Measurements from ENCODE around the gene ADGRA1.
A peak's percentile ranks its signal among the peaks of the same experiment; 100 is the strongest.
"Not testable (repeated sequence)": the region's sequence is repeated elsewhere in the genome, so short reads cannot be mapped to it uniquely, and the experiment has no call there.

The ADGRA1 gene

DNA sequence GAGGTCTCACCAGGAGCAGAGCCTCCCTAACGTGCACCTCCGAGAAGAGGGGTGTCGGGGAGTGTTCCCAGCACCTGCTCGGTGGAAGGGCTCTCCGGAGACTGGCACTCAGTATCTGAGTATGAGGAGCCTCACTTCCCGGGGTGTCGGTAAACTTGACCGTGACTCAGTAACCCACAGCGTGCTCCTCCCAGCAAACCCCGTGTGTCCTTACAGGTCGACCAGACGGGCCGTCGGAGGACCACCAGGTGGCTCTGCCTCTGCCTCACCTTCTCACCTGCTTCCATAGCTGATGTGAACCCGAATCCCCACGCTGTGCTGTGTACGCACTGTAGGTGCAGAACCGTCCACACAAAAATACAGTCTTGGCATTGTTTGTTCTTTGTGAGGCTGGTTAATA lies 43.3 kb downstream of the ADGRA1 start:
- DNase-seq: no peak

DNA sequence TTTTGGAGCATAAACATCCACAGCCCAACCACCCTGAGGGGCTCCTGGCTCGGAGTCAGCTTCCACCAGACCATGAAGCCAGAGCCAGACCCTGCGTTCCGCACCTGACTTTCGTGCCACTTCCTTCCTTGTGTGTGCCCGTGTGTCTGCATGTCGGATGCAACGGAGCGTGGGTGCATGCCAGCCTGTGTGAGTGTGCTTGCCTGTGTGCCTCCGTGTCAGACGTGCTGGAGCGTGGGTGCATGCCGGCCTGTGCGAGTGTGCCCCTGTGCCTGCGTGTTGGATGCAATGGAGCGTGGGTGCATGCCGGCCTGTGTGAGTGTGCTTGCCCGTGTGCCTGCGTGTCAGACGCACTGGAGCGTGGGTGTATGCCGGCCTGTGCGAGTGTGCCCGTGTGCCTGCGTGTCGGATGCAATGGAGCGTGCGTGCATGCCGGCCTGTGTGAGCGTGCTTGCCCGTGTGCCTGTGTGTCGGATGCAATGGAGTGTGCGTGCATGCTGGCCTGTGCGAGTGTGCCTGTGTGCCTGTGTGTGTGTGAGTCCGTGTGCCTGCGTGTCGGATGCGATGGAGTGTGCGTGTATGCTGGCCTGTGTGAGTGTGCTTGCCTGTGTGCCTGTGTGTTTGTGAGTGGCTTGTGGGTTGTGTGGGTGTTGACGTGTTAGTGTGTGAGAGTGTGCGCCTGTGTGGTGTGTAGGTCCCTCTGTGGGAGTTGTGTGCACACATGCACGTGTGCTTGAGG lies 44.2 kb downstream of the ADGRA1 start:
- no peak for DNase-seq

- DNase-seq: no peak
Observed at GRCh38 chr10:133132473-133133291, 45.0 kb downstream of the ADGRA1 start.

DNA sequence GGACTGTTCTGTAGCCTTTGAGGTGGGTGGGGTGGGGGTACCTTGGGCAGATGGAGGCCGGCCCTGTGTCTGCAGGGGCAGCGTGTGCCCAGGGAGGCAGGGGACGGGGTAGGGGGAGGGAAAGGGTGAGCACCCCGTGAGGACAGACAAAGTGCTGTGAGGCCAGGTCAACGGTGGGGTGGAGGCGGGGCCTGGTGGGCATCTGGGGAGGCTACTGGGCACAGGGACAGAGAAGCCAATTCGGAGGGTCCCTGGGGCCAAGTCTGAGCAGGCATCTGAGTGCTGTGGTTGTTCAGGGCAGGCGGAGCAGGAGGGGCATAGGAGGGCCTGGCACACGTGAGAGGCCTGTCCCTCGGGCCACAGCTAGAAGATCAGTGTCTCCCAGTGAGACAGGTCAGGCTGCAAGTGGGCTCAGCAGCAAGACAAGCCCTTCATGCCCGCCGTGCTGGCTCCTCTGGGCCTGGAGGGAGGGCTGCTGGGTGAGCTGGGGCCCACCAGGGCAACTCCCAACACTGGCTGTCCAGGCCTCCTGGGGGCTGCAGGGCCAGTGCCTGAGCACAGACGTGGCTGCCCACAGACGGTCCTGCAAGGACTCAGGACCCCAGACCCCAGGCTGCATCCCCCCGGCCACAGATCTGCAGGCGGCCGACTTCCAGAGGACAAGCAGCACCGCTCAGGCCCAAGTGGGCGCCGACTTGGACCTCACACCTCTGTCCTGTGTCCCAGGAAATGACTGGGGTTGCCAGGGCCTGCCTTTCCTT lies 45.9 kb downstream of the ADGRA1 start:
- DNase-seq: no peak

- DNase-seq: no peak
Observed at GRCh38 chr10:133134411-133135115, 46.8 kb downstream of the ADGRA1 start.

DNA sequence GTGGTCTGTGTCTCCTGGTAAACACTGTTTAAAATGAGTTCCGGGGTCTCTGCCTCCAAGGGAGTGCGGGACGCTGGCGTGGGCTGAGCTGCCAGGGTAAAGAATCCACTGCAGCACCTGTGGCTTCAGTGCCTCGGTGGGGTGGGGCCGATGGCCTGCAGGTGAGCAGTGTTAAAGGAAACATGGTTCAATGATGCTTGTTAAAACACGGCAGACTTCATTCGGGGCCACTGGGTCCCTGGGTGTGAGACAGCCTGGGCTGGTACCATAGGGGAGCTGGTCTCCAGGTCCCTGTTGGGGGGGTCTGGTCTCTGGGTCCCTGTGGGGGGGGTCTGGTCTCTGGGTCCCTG lies 47.4 kb downstream of the ADGRA1 start:
- DNase-seq: no peak

DNA sequence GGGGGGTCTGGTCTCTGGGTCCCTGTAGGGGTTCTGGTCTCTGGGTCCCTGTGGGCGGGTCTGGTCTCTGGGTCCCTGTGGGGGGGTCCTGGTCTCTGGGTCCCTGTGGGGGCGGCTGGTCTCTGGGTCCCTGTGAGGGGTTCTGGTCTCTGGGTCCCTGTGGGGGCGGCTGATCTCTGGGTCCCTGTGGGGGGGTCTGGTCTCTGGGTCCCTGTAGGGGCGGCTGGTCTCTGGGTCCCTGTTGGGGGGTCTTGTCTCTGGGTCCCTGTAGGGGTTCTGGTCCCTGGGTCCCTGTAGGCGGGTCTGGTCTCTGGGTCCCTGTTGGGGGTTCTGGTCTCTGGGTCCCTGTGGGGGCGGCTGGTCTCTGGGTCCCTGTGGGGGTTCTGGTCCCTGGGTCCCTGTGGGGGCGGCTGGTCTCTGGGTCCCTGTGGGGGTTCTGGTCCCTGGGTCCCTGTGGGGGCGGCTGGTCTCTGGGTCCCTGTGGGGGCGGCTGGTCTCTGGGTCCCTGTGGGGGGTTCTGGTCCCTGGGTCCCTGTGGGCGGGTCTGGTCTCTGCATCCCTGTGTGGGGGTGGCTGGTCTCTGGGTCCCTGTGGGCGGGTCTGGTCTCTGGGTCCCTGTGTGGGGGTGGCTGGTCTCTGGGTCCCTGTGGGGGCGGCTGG lies 49.9 kb downstream of the ADGRA1 start:
- not testable (repeated sequence) for DNase-seq

DNA sequence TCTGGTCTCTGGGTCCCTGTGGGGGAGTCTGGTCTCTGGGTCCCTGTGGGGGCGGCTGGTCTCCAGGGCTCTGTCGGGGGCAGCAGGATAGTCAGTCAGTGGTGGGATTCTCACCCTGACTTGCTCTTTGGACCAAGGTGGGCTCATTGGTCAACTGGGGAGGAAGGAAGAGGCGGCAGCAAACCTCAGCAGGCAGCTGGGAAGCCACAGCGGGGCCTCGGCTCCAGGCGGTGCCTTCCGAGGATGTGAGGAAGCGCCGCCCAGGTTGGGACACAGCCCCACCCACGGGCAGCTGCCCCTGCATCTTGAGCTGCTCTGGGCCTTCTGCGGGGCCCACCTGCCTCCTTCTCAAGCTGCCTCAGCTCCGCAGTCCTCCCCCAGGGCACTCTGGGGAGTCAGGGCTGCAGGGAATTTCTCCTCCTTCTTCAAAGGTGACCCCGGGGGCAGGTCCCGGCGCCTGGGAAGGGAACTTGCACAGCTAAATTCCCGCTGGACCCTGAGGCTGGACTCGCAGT lies 51.9 kb downstream of the ADGRA1 start:
- DNase-seq: no peak

DNA sequence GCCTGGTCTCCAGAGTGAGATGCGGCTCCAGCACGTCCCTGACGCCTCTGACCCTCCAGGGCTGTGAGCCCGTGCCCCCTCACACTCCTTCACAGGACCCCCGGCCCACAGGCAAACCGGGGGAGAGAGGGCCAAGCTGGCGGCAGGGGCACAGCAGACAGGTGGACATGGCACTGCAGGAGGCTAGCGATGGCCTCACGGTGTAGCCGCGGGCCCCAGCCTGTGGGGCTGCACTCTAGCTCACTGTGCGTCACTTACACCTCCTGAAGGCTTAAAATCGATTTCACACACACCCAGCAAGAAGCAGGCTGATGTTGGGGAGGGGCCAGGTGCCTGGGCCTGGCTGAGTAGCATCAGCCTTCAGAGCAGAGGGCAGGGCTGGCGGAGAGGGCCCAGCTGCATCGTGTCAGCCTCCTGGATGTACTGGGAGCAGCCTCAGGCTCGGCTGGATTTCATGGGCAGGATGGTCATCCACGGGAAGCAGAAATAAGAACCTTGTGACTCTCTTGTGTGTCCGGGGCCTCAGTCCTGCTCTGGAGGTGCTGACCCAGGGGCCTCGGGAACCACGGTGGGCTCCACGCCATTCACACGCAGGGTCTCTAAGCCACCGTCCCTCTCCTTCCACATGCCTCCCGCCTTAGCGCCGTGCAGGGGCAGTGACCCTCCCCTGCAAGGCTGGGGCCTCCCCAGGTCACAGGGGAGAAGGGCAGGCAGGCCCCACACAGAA lies 52.9 kb downstream of the ADGRA1 start:
- DNase-seq: no peak

DNA sequence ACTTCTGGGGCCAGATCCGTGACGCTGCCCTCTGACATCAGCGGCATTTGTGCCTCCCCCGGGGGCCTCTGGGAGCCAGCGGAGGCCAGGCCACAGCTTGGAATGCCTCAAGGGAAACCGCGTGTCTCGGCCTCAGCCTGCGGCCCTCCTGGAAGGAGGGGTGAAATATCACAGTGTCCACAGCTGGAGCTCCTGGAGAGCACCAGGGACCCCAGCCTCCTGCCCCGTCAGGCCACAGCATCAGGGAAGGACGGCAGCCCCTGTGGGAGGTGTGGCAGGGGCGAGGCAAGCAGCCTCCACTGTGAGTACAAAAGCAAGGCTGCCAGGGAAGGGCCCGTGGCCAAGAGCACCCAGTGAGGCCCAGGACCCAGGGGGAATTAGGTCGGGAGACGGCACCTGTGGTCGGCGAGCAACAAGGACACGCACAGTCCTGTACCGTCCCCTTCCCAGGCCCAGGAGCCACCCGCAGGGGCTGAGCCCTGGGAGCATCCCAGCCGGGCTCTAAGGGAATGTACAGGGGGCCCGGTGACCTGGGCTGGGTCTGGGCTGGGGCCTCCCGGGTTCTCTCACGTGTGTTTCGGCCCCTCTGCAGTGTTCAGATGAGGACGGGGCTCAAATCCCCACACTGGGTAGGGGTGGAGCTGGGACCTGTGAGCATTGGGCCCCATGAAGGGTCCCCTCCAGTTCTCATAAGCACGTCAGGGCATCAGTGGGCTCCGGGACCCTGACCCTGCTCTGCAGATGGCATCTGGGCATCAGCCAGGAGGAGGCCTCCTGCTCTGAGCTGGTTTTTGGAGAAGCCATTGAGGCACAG lies 53.6 kb downstream of the ADGRA1 start:
- DNase-seq: peak; percentile 29

- DNase-seq: no peak
Observed at GRCh38 chr10:133141958-133142340, 54.2 kb downstream of the ADGRA1 start.

- no peak for DNase-seq
Observed at GRCh38 chr10:133142523-133143199, 54.9 kb downstream of the ADGRA1 start.

- DNase-seq: peak; percentile 62
Observed at GRCh38 chr10:133143200-133143533, 55.4 kb downstream of the ADGRA1 start.

DNA sequence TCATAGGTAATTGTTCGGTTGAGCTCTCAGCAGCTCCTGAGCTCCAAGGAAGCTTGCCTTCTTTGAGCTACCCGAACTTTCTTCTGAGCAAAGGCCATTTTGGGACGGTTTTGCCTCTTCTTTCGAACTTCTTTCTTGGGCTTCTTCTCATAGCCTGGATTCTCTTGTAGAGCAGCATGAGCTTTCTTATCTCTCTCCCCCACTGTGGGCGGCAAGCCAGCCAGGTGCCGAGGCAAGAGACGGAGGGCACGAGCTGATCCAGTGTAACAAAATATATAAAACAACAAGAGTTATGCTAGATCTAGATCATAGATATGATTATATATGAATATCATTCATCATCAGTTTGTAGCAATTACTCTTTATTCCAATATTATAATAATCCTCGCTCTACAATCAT lies 55.8 kb downstream of the ADGRA1 start:
- no peak for DNase-seq

- no peak for DNase-seq
Observed at GRCh38 chr10:133144771-133145170, 57.0 kb downstream of the ADGRA1 start.

- DNase-seq: no peak
Observed at GRCh38 chr10:133150226-133150625, 62.5 kb downstream of the ADGRA1 start.

DNA sequence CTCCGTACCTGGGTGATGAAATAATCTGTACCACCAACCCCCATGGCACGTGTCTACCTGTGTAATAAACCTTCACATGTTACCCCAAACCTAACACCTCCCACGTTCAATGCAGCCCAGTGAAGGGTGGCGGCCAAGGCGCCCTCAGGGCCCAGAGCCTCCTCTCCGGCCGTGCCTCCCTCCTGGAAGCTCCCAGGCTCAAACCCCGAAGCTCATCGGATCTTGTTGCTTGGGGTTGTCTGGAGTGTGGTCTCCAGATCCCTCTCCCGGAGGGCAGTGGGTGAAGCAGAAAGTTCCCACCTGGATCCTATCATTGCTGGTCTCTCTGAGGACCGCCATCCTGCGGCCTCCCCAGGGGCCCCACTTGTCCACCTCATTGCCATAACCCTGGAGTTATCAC lies 62.9 kb downstream of the ADGRA1 start:
- no peak for DNase-seq

DNA sequence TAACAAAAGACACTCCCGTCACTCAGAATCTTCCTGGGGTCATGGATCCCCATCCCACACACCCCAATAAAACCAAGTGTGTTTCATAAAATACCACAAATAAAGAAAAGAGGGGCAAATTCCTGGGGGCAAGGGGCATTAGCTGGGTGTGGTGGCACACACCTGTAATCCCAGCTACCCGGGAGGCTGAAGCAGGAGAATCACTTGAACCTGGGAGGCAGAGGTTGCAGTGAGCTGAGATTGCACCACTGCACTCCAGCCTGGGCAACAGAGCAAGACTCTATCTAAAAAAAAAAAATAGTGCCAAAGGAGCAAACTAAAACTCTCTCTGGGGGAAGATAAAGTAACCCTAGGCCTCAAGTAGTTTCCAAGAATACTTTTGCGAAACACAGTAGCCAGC lies 63.3 kb downstream of the ADGRA1 start:
- not testable (repeated sequence) for DNase-seq

GRCh38 chr10:133151543-133151972 lies 63.8 kb downstream of the ADGRA1 start:
- DNase-seq: peak; percentile 28

DNA sequence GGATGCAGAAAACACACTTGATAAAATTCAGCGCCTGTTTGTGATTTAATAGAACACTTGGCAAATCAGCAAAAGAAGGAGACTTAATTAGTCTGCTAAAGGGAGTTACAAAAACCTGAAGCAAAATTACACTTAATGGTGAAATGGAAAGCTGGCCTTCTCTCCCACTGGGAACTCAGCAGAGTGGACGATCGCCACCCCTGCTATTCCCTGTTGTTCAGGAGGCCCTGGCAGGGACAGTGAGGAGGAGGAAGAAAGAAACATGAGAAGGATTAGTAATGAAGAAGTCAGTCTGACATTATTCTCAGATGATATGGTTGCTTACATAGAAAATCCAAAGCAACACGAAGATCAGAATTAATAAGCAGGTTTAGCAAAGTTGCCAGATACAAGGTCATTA lies 66.7 kb downstream of the ADGRA1 start:
- no peak for DNase-seq

All from retina (tissue), 1 donor.